Measurements from ENCODE around the gene ZNF48.

ZNF48 gene

DNA sequence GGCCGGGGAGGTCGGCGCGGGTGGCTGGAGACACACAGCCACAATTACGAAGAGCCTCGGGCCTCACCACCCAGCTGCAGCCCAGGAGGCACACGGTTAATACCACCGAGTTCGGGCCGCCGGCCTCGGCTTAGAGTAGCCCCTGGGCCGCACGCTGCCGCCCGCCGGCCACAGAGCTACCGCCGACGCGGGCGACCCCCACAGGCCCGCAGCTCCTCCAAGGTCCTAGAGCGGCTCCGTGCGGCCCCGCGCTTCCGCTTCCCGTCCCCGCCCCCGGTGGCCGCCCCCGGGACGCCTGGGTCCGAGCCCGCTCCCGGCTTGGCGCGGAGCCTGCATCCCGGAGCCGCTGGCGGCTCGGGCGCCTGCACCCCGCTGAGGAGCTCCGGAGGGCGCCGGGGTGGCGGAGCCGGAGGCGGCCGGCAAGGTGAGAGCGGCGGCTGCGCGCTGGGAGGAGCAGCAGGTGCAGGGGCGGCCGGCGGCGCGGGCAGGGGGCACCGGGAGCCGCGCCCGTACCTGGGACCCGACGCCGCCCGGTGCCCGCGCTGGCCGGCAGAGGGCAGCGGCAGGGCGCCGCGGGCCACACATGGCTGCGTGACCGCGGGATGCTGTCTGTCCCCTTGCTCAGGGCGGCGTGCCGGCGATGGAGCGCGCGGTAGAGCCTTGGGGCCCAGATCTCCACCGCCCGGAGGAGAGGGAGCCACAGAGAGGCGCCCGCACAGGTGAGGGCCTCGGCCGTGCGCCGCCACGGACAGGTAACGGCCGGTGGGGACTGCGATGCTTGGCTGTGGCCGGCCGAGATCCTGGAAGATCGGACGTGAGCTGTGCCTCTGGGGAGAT, at the start of gene ZNF48:
Gene ZNF48 (plus strand): TSS at position 266 of the 837 bp plus-strand sequence. CDS start 375 bp downstream, at position 641.
- TF ChIP-seq TSHZ2 (CRISPR knock-in tag; IDR thresholded peaks at IDR 0.05) (0 out of 2 replicates have a peak, but pooled peaks have one; percentile 35), ZFP30 (CRISPR knock-in tag; IDR thresholded peaks at IDR 0.05) (no peak), POU6F1 (CRISPR knock-in tag; IDR thresholded peaks at IDR 0.05; ENCODE audit: borderline replicate concordance, low read depth) (0 out of 2 replicates have a peak, but pooled peaks have one; percentile 64), OSR1 (CRISPR knock-in tag; IDR thresholded peaks at IDR 0.05) (no peak), SNAI2 (CRISPR knock-in tag; IDR thresholded peaks at IDR 0.05) (0 out of 2 replicates have a peak, but pooled peaks have one; percentile 57), ZNF70 (CRISPR knock-in tag; IDR thresholded peaks at IDR 0.05) (no peak), RARB (CRISPR knock-in tag; IDR thresholded peaks at IDR 0.05) (no peak), PPARA (CRISPR knock-in tag; IDR thresholded peaks at IDR 0.05; ENCODE audit: borderline replicate concordance) (no peak), ISL1 (CRISPR knock-in tag; IDR thresholded peaks at IDR 0.05) (no peak), TOX (CRISPR knock-in tag; IDR thresholded peaks at IDR 0.05; ENCODE audit: borderline replicate concordance) (no peak), GLIS3 (CRISPR knock-in tag; IDR thresholded peaks at IDR 0.05) (0 out of 2 replicates have a peak, but pooled peaks have one; percentile 57), ZFP3 (CRISPR knock-in tag; IDR thresholded peaks at IDR 0.05) (peak; percentile 64; the same call in 1 of the 2 replicates), CREB5 (CRISPR knock-in tag; IDR thresholded peaks at IDR 0.05; ENCODE audit: low read depth) (no peak), BACH2 (CRISPR knock-in tag; IDR thresholded peaks at IDR 0.05; ENCODE audit: borderline replicate concordance) (no peak), ESRRG (CRISPR knock-in tag; IDR thresholded peaks at IDR 0.05) (no peak), ZC3H10 (CRISPR knock-in tag; IDR thresholded peaks at IDR 0.05) (no peak), CSDC2 (CRISPR knock-in tag; IDR thresholded peaks at IDR 0.05) (no peak), ARNTL (CRISPR knock-in tag; IDR thresholded peaks at IDR 0.05; ENCODE audit: borderline replicate concordance, low read depth) (no peak), ZNF8 (CRISPR knock-in tag; IDR thresholded peaks at IDR 0.05) (no peak), ZNF565 (CRISPR knock-in tag; conservative IDR thresholded peaks at IDR 0.05; ENCODE audit: low read depth) (no peak), TCF4 (CRISPR knock-in tag; IDR thresholded peaks at IDR 0.05; ENCODE audit: borderline replicate concordance) (no peak)
- TF ChIP-seq, protein P1, sequence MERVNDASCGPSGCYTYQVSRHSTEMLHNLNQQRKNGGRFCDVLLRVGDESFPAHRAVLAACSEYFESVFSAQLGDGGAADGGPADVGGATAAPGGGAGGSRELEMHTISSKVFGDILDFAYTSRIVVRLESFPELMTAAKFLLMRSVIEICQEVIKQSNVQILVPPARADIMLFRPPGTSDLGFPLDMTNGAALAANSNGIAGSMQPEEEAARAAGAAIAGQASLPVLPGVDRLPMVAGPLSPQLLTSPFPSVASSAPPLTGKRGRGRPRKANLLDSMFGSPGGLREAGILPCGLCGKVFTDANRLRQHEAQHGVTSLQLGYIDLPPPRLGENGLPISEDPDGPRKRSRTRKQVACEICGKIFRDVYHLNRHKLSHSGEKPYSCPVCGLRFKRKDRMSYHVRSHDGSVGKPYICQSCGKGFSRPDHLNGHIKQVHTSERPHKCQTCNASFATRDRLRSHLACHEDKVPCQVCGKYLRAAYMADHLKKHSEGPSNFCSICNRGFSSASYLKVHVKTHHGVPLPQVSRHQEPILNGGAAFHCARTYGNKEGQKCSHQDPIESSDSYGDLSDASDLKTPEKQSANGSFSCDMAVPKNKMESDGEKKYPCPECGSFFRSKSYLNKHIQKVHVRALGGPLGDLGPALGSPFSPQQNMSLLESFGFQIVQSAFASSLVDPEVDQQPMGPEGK (CRISPR knock-in tag; IDR thresholded peaks at IDR 0.05; ENCODE audit: borderline replicate concordance): no peak
- TF ChIP-seq, protein P2, sequence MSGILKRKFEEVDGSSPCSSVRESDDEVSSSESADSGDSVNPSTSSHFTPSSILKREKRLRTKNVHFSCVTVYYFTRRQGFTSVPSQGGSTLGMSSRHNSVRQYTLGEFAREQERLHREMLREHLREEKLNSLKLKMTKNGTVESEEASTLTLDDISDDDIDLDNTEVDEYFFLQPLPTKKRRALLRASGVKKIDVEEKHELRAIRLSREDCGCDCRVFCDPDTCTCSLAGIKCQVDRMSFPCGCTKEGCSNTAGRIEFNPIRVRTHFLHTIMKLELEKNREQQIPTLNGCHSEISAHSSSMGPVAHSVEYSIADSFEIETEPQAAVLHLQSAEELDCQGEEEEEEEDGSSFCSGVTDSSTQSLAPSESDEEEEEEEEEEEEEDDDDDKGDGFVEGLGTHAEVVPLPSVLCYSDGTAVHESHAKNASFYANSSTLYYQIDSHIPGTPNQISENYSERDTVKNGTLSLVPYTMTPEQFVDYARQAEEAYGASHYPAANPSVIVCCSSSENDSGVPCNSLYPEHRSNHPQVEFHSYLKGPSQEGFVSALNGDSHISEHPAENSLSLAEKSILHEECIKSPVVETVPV (CRISPR knock-in tag; IDR thresholded peaks at IDR 0.05): no peak
- ATAC-seq: peak; percentile 92

DNA sequence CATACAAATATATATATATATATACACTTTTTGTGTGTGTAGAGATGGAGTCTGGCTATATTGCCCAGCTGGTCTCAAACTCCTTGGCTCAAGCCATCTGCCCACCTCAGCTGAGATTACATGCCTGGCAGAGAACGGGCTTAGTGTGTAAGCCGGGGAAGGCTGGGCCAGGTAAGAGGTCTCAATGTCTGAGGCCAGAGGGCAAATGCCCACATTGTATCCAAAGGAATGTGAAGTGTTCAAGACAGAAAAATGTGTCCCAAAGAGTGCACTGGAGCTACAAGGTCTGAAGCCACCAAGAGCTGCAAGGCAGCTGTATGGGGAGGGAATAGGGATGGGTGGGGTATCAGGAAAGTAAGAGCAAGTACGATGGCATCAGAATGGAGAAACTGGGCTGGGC, 48.9 kb upstream of the ZNF48 start:
- TF ChIP-seq ESRRG (CRISPR knock-in tag; IDR thresholded peaks at IDR 0.05) (no peak), ZC3H10 (CRISPR knock-in tag; IDR thresholded peaks at IDR 0.05) (no peak), CREB5 (CRISPR knock-in tag; IDR thresholded peaks at IDR 0.05; ENCODE audit: low read depth) (no peak), TOX (CRISPR knock-in tag; IDR thresholded peaks at IDR 0.05; ENCODE audit: borderline replicate concordance) (no peak), ZNF565 (CRISPR knock-in tag; conservative IDR thresholded peaks at IDR 0.05; ENCODE audit: low read depth) (no peak), ZNF70 (CRISPR knock-in tag; IDR thresholded peaks at IDR 0.05) (no peak), ZNF8 (CRISPR knock-in tag; IDR thresholded peaks at IDR 0.05) (no peak), TSHZ2 (CRISPR knock-in tag; IDR thresholded peaks at IDR 0.05) (no peak), OSR1 (CRISPR knock-in tag; IDR thresholded peaks at IDR 0.05) (no peak), RARB (CRISPR knock-in tag; IDR thresholded peaks at IDR 0.05) (no peak)
- no peak for ATAC-seq

Measured in SK-N-SH treated with all-trans-retinoic acid at 6 μM for 48 hours (cell line).